HG02759 (cell line): ENCODE results near the gene ADAMTS6.

Experiments used
- ATAC-seq: cut with Tn5 transposase; IDR thresholded peaks from one replicate; pipeline ENCODE4 v1.9.1; 2021; ENCODE audit warnings: mild to moderate bottlenecking, moderate library complexity; ENCODE audit not compliant: unreplicated experiment

The ADAMTS6 gene

GRCh38 chr5:65475336-65475735, 6.4 kb downstream of the ADAMTS6 start:
- no peak for ATAC-seq

DNA sequence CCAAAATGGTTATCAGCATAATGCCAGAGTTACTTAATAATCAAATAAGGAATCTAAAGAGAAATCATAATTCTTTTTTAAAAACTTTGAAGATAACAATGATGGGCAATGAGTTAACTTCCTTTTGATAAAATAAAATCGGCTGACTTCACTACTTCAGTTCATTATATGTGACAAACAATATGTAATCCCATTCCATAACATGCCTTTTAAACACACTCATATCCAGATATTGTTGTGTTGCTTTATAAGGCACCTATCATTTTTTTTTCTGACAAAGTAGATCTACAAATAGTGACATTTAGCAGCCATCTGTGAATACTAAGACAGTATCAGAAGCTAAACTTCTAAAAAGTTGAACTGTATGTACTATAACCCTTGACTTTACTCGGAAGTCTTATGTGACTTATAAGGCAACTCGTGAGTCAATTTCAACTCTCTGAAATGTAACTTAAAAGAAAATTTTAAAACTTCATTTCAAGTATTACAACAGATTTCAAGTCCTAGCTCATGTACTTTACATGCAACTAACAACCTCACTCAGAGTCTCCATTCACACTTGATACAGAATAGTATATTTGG, 7.5 kb downstream of the ADAMTS6 start:
- no peak for ATAC-seq

DNA sequence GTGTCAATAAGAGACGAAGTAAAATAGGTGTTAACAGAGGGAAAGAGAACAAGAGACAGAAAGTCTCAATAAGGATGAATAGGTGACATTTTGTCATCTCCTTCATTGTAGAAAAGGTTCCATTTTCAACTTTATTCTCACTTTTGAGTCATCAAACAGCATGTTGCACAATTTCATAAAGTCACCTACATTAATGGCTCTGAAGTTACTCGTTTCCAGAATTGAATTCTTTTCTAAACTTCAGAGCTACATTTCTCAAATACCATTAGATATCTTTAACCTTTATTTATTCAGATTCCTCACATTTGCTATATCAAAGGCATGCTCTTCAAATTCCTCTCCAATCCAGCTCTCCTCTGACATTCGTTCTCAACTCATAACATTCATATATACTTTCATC, 13.1 kb downstream of the ADAMTS6 start:
- ATAC-seq, result no peak

DNA sequence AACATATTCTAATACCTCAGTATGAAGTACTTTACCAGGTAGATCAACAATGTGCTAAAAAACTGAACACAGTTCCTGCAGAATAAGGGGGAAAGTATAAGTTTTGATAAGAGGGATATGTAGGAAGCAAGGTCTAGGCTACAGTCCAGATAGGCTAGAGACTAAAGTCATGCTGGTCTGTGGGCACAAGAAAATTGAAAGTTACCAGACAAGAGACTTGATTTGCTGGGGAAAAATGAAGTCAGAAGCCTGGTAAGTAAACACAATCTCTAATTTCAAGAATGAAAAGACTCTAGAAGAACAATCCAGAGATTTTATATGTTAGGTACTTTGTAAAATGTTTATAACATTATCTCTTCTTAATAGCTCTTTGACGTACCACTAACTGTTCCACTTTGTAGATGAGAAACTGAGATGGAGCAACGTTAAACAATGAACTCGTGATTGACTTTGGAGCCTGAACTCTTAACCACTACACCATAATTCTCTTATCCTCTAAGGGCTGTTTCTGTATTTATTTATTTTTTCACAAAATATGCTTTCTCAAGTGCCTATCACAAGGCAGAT, 19.5 kb downstream of the ADAMTS6 start:
- no peak for ATAC-seq

DNA sequence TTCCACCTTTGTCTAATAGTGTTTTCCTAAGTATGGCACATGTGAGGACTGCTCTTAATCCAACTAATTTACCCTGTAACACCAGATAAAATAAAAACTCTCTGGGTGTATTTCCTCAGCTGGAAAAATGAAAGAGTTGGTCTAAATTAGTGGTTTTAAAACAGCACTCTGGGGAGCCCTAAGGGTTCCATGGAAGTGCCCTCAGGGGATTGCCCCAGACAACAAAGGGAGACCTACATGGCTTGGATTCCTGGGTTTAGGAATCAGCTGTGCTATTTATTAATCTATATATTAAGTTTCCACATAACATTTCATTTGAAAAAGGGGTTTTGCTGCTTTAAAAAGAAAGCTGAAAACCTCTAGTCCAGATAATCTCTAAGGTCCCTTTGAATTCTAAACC, 20.2 kb downstream of the ADAMTS6 start:
- no peak for ATAC-seq

- ATAC-seq, result no peak
Observed at GRCh38 chr5:65459995-65460394, 21.7 kb downstream of the ADAMTS6 start.

- no peak for ATAC-seq
Observed at GRCh38 chr5:65455064-65455463, 26.7 kb downstream of the ADAMTS6 start.

DNA sequence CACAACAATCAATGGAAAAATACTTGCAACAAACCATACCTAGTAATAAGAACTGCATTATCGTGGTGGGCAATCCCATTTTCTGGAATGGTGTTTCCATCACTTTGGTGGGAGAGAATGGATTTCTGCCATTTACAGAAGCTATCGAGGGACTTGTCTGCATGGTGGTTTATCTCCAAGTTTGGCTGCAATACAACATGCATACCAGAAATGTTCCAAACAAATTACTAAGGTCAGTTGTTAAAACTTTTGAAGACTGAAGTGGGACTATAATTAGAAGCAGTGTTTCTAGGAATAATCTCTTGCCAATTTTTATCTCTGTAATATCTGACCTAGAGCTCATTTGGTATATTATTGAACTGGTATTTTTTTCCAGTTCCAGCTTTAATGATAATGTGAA, 30.3 kb downstream of the ADAMTS6 start:
- no peak for ATAC-seq

DNA sequence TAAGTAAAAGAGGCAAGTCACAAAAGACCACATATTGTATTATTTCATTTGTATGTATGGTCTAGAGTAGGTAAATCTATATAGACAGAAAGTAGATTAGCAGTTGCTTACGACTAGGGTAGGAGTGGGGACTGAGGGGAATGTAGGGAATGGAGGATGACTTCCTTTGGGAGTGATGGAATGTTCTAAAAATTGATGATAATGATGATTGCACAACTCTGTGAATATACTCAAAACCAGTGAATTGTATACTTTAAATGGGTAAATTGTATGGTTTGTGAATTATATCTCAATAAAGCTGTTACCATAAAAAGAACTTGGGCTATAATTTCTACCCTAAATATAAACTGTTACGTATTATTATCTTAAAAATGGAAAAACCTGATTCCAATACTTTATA, 35.0 kb downstream of the ADAMTS6 start:
- ATAC-seq, result no peak

- no peak for ATAC-seq
Observed at GRCh38 chr5:65441800-65442199, 39.9 kb downstream of the ADAMTS6 start.

GRCh38 chr5:65440456-65440855, 41.3 kb downstream of the ADAMTS6 start:
- no peak for ATAC-seq

GRCh38 chr5:65434122-65434521, 47.6 kb downstream of the ADAMTS6 start:
- no peak for ATAC-seq

- no peak for ATAC-seq
Observed at GRCh38 chr5:65426656-65427055, 55.1 kb downstream of the ADAMTS6 start.

DNA sequence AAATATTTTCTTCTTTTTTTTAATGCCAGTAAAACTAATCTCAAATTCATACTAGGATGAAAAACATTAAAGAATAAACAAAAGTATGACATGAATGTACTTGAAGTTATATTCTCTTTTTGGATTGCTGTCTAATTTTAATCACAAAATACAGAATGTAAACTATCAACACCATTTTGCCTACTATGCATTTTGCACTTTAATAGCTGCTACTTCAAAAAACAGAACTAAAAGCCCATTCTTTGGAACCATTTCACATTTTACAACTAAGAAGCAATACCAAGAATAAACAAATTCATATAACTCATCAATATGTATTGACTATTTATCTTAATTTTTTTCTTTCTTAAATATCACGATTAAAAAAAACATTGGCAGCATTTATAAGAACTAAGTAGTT, 58.1 kb downstream of the ADAMTS6 start:
- no peak for ATAC-seq

DNA sequence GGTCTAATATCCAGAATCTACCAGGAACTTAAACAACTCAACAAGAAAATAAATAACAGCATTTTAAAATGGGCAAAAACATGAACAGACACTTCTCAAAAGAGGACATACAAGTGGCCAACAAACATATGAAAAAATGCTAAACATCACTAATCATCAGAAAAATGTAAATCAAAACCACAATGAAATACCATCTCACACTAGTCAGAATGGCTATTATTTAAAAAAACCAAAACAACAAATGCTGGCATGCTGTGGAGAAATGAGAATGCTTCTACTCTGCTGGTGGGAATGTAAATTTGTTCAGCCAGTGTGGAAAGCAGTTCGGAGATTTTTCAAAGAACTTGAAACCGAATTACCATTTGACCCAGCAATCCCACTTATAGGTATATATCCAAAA, 63.1 kb downstream of the ADAMTS6 start:
- no peak for ATAC-seq

- no peak for ATAC-seq
Observed at GRCh38 chr5:65413822-65414221, 67.9 kb downstream of the ADAMTS6 start.

DNA sequence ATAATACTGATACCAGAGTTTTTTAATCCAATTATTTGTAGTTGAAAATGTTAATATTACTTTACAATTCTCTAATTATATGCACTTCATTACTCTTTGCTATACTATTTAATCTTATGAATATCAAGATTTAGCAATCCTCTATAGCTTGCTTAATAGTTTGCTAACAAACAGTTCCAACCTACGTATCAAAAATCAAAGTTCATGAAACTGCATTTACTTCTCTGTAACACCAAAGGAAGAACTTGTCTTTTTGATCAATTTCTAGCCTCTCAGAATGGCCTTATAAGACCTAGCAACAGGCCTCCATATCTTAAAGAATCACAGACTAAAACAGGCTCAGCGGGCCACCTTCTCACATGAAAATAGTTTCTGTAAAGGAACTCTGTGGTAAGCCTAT, 68.9 kb downstream of the ADAMTS6 start:
- ATAC-seq, result no peak

DNA sequence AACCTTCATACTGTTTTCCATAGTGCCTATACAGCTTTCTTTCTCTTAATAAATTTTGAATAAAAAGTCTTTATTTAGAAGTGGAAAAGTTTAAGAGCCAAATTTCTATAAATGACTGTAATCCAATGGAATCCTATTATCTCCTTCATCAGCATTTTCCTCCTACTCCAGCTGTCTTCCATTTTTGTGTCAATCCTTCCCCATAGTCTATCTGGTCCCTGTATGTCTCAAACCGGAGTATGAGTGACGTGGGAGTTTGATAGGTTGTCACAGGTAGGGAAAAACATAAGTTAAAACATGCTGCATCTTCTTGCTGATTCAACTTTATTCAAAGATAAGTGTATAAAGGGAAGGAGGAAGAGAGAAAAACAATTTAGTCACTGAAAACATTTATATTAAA, 70.4 kb downstream of the ADAMTS6 start:
- no peak for ATAC-seq

DNA sequence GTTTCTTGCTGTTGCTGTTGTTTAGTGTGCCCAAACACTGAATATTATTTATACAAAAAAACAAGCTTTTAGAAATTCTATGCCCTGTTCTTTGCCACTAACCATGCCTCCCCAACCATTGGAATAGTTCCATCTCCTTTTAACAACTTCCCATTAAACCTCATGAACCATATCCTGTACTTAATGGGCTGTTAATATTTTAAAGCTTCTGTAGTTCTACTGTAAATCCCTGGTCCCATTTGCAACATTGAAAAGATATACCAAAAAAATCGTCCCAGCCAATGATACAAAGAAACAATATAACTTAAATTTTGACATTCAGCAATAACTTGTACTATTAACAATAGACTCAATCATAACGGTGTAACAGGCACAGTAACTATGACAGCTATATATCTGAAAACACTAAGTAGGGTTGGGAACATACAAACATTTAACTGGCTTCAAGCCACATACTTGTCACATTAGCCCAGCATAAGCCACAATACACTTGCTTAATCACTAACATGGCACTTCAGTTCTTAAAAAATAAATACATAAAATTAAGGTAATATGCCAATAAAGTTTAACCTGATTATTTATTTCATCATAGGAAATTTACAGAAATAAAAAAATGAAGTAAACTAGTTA, 86.1 kb downstream of the ADAMTS6 start:
- ATAC-seq, result no peak

DNA sequence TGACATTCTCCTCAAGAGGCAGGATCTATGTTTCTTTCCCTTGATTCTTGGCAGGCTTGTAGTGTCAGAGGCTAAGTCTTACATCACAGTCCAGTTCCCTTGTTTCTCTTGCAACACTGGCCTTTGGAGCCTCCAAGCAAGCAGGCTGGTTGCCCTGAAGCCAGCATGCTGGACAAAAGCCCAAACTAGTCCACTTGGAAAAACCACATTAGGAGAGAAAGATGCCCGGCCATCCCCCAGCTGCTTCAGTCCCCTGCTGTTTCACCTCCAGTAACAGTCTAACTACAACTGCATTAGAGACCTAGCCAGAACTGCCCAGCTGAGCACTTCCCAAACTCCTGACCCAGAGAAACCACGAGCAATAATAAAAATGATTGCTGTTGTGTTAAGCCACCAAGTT, 87.6 kb downstream of the ADAMTS6 start:
- ATAC-seq, result no peak

DNA sequence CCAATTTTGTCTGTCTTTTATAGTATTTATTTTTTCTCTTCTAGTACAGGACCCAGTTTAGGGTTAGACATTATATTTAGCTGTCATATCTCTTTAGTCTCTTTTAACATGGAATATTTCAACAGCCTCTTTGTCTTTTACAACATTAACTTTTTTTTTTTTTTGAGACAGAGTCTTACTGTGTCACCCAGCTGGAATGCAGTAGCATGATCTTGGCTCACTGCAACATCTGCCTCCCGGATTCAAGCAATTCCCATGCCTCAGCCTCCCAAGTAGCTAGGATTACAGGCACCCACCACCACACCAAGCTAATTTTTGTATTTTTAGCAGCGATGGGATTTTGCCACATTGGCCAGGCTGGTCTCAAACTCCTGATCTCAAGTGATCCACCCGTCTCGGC, 90.1 kb downstream of the ADAMTS6 start:
- no peak for ATAC-seq

GRCh38 chr5:65390208-65390607, 91.5 kb downstream of the ADAMTS6 start:
- no peak for ATAC-seq

DNA sequence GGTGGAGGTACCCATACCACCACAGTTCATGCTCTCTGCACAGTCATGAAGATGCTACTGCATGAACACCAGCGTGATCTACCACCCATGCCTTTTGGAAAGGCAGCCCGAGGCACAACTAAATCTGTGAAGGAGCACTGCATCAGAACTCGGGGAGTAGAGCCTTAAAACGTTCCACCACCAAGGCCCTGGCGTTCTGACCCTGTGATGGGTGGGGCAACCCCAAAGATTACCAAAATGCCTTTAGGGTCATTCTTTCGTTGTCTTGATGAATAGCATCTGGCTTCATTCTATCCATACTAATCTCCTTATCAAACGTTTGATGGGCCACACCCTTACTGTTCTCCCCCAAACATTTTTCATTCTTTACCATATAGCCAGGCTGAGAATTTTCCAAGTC, 97.9 kb downstream of the ADAMTS6 start:
- ATAC-seq, result no peak
